ENCODE results near the gene RAC2. TPM values are rescaled to one million over a fixed set of nuclear protein-coding genes. Genes with fewer than 3 reads are reported as not detected.

RAC2 gene
- total and polyA plus RNA-seq, 2 of the 8 experiments (the other 6 are each of a cell fraction or from before 2014, with no cell fraction given) = 2.3 to 4.3 TPM

DNA sequence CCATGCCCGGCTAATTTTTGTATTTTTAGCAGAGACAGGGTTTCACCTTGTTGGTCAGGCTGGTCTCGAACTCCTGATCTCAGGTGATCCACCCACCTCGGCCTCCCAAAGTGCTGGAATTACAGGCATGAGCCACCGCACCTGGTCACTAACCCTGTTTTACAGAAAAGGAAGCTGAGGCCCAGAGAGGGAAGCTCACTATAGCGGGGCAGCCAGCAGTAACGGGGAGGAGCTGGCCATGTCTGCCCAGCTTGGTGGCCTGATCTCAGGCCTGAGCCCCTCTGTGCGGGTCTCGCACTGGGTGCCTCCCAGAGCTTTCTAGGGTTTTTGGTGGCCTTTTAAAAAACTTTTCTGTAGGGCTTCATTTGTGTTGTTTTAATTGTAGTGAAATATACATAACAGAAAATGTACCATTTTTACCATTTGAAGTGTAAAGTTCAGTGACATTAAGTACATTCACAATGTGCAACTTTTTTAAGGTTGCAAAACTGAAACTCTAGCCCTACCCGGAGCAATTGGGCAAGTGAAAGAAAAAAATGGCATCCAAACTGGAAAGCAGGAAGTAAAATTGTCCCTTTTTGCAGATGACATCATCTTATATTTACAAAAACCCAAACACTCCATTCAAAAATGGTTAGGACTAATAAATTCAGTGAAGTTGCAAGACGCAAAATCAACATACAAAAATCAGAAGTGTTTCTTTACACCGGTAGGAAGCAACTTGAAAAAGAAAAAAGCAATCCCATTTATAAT lies 23.8 kb upstream of the RAC2 start (continued):
- TF ChIP-seq POLR2A (IDR thresholded peaks at IDR 0.05; ENCODE audit: control extremely low read depth in 1 of 2, low read depth in 2 of 2, low read length in 2 of 2) = no peak
